ENCODE measurements around the gene VEGFA. TPM values are rescaled to one million over a fixed set of nuclear protein-coding genes. Genes with fewer than 3 reads are reported as not detected.

Gene VEGFA
- total and polyA plus RNA-seq, 2 of the 8 experiments (the other 6 are each of a cell fraction or from before 2014, with no cell fraction given) = 42.2 to 58.5 TPM

GRCh38 chr6:43750622-43751021 lies 19.4 kb upstream of the VEGFA start:
- CTCF ChIA-PET (ENCODE audit: partially characterized antibody) = interaction anchor here (0.8 to 3.2 kb wide), 3 partner anchors 19 to 84 kb away, joined by 3 to 27 read pairs (median 5); partner anchors contain the start of gene VEGFA
- POLR2A ChIA-PET (ENCODE audit: partially characterized antibody) = interaction anchor here (1.3 to 2.8 kb wide), 2 partner anchors 12 to 19 kb away, joined by 3 to 7 read pairs; partner anchors contain the start of gene VEGFA
- H4K8ac ChIP-seq (ENCODE audit: extremely low read depth, insufficient read depth, low read length) = no peak overlapping the region
- TF ChIP-seq SP4 (IDR thresholded peaks at IDR 0.05; ENCODE audit: low read length) (no peak), POLR2A (IDR thresholded peaks at IDR 0.05; ENCODE audit: control extremely low read depth in 1 of 2, low read depth in 2 of 2, low read length in 2 of 2) (no peak), CBX5 (IDR thresholded peaks at IDR 0.05; ENCODE audit: low read depth, low read length) (no peak), EGR1 (IDR thresholded peaks at IDR 0.05; ENCODE audit: borderline replicate concordance, low read depth, low read length) (no peak), CHD1 (IDR thresholded peaks at IDR 0.05; ENCODE audit: low read depth, low read length) (no peak), SUZ12 (IDR thresholded peaks at IDR 0.05; ENCODE audit: low read length) (no peak), CTBP2 (IDR thresholded peaks at IDR 0.05; ENCODE audit: borderline replicate concordance, insufficient read depth, insufficient read length, low read length) (no peak), GTF2F1 (IDR thresholded peaks at IDR 0.05; ENCODE audit: borderline replicate concordance, low read depth, low read length) (no peak), JUND (IDR thresholded peaks at IDR 0.05; ENCODE audit: low read length) (no peak), RXRA (IDR thresholded peaks at IDR 0.05; ENCODE audit: insufficient read depth, low read depth, low read length) (no peak), RBBP5 (IDR thresholded peaks at IDR 0.05; ENCODE audit: borderline replicate concordance, low read depth, low read length) (no peak), NANOG (IDR thresholded peaks at IDR 0.05; ENCODE audit: insufficient read depth, low read depth, low read length, poor library complexity, severe bottlenecking) (no peak), CBX8 (IDR thresholded peaks at IDR 0.05; ENCODE audit: borderline replicate concordance, low read depth, low read length) (no peak), E2F6 (IDR thresholded peaks at IDR 0.05) (no peak)

More at GRCh38 chr6:43750622-43751021, 19.4 kb upstream of the VEGFA start:
- Histone ChIP-seq H2BK12ac (ENCODE audit: low read depth, low read length) (no peak overlapping the region), H3K79me1 (ENCODE audit: low read depth, low read length) (0 out of 2 replicates have a peak, but pooled peaks cover 2% of the 10 kb centered on the region), H3K4me3 (ENCODE audit: extremely low read depth in 1 of 4, insufficient read depth in 2 of 4, low read depth in 3 of 4, low read length in 4 of 4) (no peak overlapping the region), H2AK5ac (ENCODE audit: low read depth, low read length) (no peak overlapping the region), H3K23me2 (ENCODE audit: low read depth, low read length) (peaks cover 4% of the 10 kb centered on the region; the same call in 1 of the 2 replicates), H4K91ac (replicated peaks; ENCODE audit: insufficient read length, low read length) (no peak overlapping the region), H4K5ac (ENCODE audit: insufficient read length, low read depth, low read length) (no peak overlapping the region), H2BK5ac (ENCODE audit: low read depth, low read length) (no peak overlapping the region), H3K18ac (ENCODE audit: extremely low read depth, low read length) (no peak overlapping the region), H3K4me2 (ENCODE audit: insufficient read depth in 1 of 2, low read depth in 2 of 2, low read length in 2 of 2) (no peak overlapping the region), H3K56ac (replicated peaks; ENCODE audit: insufficient read length, low read depth, low read length) (no peak overlapping the region), H3K79me2 (ENCODE audit: control insufficient read depth in 1 of 2, insufficient read depth in 2 of 2, low read length in 2 of 2) (no peaks in the 10 kb centered on the region), H3K27me3 (replicated peaks in 1 of 4; ENCODE audit: control insufficient read depth in 3 of 4, extremely low read depth in 1 of 4, insufficient read depth in 3 of 4, low read length in 3 of 4) (no peaks in the 10 kb centered on the region), H3K23ac (ENCODE audit: insufficient read length) (no peak overlapping the region), H3K36me3 (ENCODE audit: control insufficient read depth in 2 of 4, insufficient read depth in 4 of 4, low read length in 3 of 4) (no peaks in the 10 kb centered on the region), H3K9me3 (ENCODE audit: insufficient read depth in 2 of 2, low read depth in 1 of 2, low read length in 1 of 2) (no peaks in the 10 kb centered on the region), H3K14ac (ENCODE audit: insufficient read length) (no peak overlapping the region), H3K9ac (replicated peaks in 1 of 4; ENCODE audit: extremely low read depth in 1 of 4, low read depth in 3 of 4, low read length in 3 of 4) (no peak overlapping the region), H2BK20ac (ENCODE audit: low read length) (no peak overlapping the region), H3K4me1 (replicated peaks in 1 of 4; ENCODE audit: control insufficient read depth in 3 of 4, insufficient read depth in 4 of 4, low read length in 3 of 4) (peaks cover 0 to 5% (median 0%) of the 10 kb centered on the region in 4 experiments; a peak in 2 of 7 replicates), H2BK15ac (ENCODE audit: low read length) (no peak overlapping the region), H4K20me1 (replicated peaks in 1 of 2; ENCODE audit: control insufficient read depth in 1 of 2, insufficient read depth in 2 of 2, low read length in 2 of 2) (peaks cover 0 to 3% of the 10 kb centered on the region in 2 experiments), H3K27ac (ENCODE audit: low read depth, low read length) (no peak overlapping the region), H3K4ac (replicated peaks; ENCODE audit: insufficient read length, low read depth, low read length) (no peak overlapping the region), H2BK120ac (replicated peaks; ENCODE audit: low read depth, low read length) (no peak overlapping the region), H2AFZ (ENCODE audit: low read length) (no peak overlapping the region)
- 100% methylated on average over 3 of the region's 3 CpGs; no CpG with 5 or more reads in 1 of the 2 experiments for WGBS, 2 experiments (ENCODE audit: extremely low coverage in 1 of 2, insufficient coverage in 1 of 2, insufficient read length in 1 of 2, insufficient replicate concordance in 2 of 2, low coverage in 1 of 2, low lambda C conversion rate in 2 of 2, missing lambda C conversion rate in 1 of 2)
- no peak for DNase-seq (ENCODE audit: low read depth in 1 of 2, low spot score in 2 of 2)
- FAIRE-seq = no peak
